Body of pancreas (tissue), 4 donors: ENCODE measurements around the gene SOD3. TPM values are rescaled to one million over a fixed set of nuclear protein-coding genes. Genes with fewer than 3 reads are reported as not detected.

ENCODE experiments used
- ATAC-seq: fragments of 150-250 bp; one replicate; pipeline ENCODE4 v1.9.1; 2016
- DNase-seq, 4 donors: peaks; one replicate each; pipeline ENCODE4 v3.0.0-alpha.2; 2019
- H3K27ac ChIP-seq, 4 donors: fragments of 200-600 bp; sonication (generic); 1 replicate in 3 of 4; 2 replicates in 1 of 4; pipeline versions ENCODE4 v1.5.1 to v1.6.1; 2016 to 2019; ENCODE audit warnings: mild to moderate bottlenecking in 1 of 4, mixed read lengths in 1 of 4, moderate library complexity in 1 of 4
- H3K27me3 ChIP-seq, 2 donors: fragments of 200-600 bp; sonication (generic); one replicate each; pipeline ENCODE4 v1.6.0; 2016; ENCODE audit warnings: mild to moderate bottlenecking in 1 of 2
- H3K36me3 ChIP-seq, 2 donors: fragments of 200-600 bp; sonication (generic); replicated peaks in 1 of 2; 2 replicates each; pipeline ENCODE4 v1.5.1; 2016; ENCODE audit warnings: low read depth in 2 of 2; ENCODE audit not compliant: insufficient read depth in 1 of 2
- H3K4me1 ChIP-seq: fragments of 200-600 bp; sonication (generic); one replicate; pipeline ENCODE4 v1.6.0; 2016
- H3K4me3 ChIP-seq, 2 donors: fragments of 200-600 bp; sonication (generic); 1 replicate in 1 of 2; 2 replicates in 1 of 2; pipeline ENCODE4 v1.5.1; 2016 to 2019
- H3K9me3 ChIP-seq, 3 donors: fragments of 200-600 bp; sonication (generic); 1 replicate in 2 of 3; 2 replicates in 1 of 3; pipeline ENCODE4 v1.5.1; 2016
- CTCF ChIP-seq, 7 experiments: fragments of 450-650 bp in 4 of 7; fragments of 200-600 bp in 3 of 7; sonication (generic) in 3 of 7; IDR thresholded peaks; one replicate each; pipeline ENCODE4 v1.5.1; 2016 to 2019; ENCODE audit warnings: antibody characterized with exemption in 7 of 7
- POLR2A ChIP-seq, 3 donors: fragments of 450-650 bp; IDR thresholded peaks; one replicate each; pipeline ENCODE4 v1.6.1; 2016; ENCODE audit warnings: antibody characterized with exemption in 3 of 3, mild to moderate bottlenecking in 2 of 3
- WGBS, 2 donors: methylation state at CpG; one replicate each; pipeline ENCODE4 v1.1.5; 2017; 5-methylcytosine and 5-hydroxymethylcytosine counted together
- intact Hi-C: fragments of 100-400 bp; cut with DNase I; formaldehyde crosslinking; loops from one replicate; pipeline ENCODE4 v1.15.1; 2023
- total RNA-seq, 2 donors: library from RNA; depleted of rRNA; stranded (reverse); fragments of >200 nt; gene quantifications; one replicate each; pipeline ENCODE4 v1.1.0, GENCODE V29; 2016

Gene SOD3
- total RNA-seq, 2 donors from 2014 or later = 139 to 290 TPM

- Histone ChIP-seq H3K27ac (no peak overlapping the region), H3K36me3 (peaks cover 0 to 7% of the 10 kb centered on the region in 2 donors), H3K27me3 (no peaks in the 10 kb centered on the region), H3K4me3 (no peak overlapping the region), H3K9me3 (no peaks in the 10 kb centered on the region), H3K4me1 (peaks cover 11% of the 10 kb centered on the region)
- WGBS, 2 donors = 92 to 95% methylated on average over 14 of the region's 14 CpGs
- DNase-seq (no peak), ATAC-seq (no peak)
- intact Hi-C loops = no loop called here
- TF ChIP-seq CTCF (IDR thresholded peaks at IDR 0.05) (no peak), POLR2A (IDR thresholded peaks at IDR 0.05) (no peak)
These were observed 12.9 kb downstream of the SOD3 start for GRCh38 chr4:24808261-24808660.

DNA sequence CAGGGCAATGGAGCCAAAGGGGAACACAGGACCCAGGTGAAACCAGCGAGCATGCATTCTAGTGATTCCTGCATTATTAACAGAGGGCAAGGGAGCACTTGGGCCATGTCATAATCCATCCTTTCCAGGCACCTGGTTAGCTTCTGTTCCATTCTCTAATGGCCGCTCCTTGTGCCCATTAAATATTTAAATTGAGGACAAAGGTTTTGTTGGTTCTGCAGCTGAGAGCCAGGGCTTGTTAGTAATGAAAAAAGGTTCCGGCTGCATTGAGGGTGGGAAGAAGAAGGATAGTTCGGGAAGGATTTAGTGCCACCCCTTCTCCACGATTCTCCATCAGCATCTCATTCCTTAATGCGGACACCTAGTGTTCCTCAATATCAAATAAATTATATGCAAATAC lies 13.6 kb downstream of the SOD3 start:
- peaks cover 11% of the 10 kb centered on the region for H3K4me1 ChIP-seq
- ATAC-seq (no peak), DNase-seq (no peak)
- no peak overlapping the region for H3K27ac ChIP-seq
- no peaks in the 10 kb centered on the region for H3K9me3 ChIP-seq
- 94 to 95% methylated on average over 6 of the region's 6 CpGs for WGBS, 2 donors
- no peak overlapping the region for H3K4me3 ChIP-seq
- TF ChIP-seq POLR2A (IDR thresholded peaks at IDR 0.05) (no peak), CTCF (IDR thresholded peaks at IDR 0.05) (no peak)
- H3K36me3 ChIP-seq = peaks cover 0 to 7% of the 10 kb centered on the region in 2 donors
- intact Hi-C loops = no loop called here
- H3K27me3 ChIP-seq = no peaks in the 10 kb centered on the region

- peaks cover 11% of the 10 kb centered on the region for H3K4me1 ChIP-seq
- no peaks in the 10 kb centered on the region for H3K9me3 ChIP-seq
- H3K4me3 ChIP-seq = no peak overlapping the region
- no peak overlapping the region for H3K27ac ChIP-seq
- DNase-seq (no peak), ATAC-seq (no peak)
- TF ChIP-seq POLR2A (IDR thresholded peaks at IDR 0.05) = no peak
- TF ChIP-seq CTCF (IDR thresholded peaks at IDR 0.05) = no peak
- intact Hi-C loops = no loop called here
- H3K36me3 ChIP-seq = peaks cover 0 to 7% of the 10 kb centered on the region in 2 donors
- H3K27me3 ChIP-seq = no peaks in the 10 kb centered on the region
- 91% methylated on average over 2 of the region's 2 CpGs; no CpG with 5 or more reads in 1 of the 2 donors for WGBS, 2 donors
These were observed 14.0 kb downstream of the SOD3 start for GRCh38 chr4:24809376-24809775.

GRCh38 chr4:24809815-24810405 lies 14.5 kb downstream of the SOD3 start:
- Histone ChIP-seq H3K9me3 (no peaks in the 10 kb centered on the region), H3K27ac (no peak overlapping the region), H3K36me3 (peaks cover 0 to 7% of the 10 kb centered on the region in 2 donors), H3K4me3 (no peak overlapping the region), H3K4me1 (peaks cover 7% of the 10 kb centered on the region), H3K27me3 (no peaks in the 10 kb centered on the region)
- WGBS, 2 donors = 93% methylated on average over 6 of the region's 6 CpGs
- intact Hi-C loops = no loop called here
- TF ChIP-seq CTCF (IDR thresholded peaks at IDR 0.05) = no peak
- no peak for TF ChIP-seq POLR2A (IDR thresholded peaks at IDR 0.05)
- ATAC-seq = no peak
- no peak for DNase-seq
